ENCODE measurements around the gene DBN1.
A peak's percentile ranks its signal among the peaks of the same experiment; 100 is the strongest.

DBN1 gene

DNA sequence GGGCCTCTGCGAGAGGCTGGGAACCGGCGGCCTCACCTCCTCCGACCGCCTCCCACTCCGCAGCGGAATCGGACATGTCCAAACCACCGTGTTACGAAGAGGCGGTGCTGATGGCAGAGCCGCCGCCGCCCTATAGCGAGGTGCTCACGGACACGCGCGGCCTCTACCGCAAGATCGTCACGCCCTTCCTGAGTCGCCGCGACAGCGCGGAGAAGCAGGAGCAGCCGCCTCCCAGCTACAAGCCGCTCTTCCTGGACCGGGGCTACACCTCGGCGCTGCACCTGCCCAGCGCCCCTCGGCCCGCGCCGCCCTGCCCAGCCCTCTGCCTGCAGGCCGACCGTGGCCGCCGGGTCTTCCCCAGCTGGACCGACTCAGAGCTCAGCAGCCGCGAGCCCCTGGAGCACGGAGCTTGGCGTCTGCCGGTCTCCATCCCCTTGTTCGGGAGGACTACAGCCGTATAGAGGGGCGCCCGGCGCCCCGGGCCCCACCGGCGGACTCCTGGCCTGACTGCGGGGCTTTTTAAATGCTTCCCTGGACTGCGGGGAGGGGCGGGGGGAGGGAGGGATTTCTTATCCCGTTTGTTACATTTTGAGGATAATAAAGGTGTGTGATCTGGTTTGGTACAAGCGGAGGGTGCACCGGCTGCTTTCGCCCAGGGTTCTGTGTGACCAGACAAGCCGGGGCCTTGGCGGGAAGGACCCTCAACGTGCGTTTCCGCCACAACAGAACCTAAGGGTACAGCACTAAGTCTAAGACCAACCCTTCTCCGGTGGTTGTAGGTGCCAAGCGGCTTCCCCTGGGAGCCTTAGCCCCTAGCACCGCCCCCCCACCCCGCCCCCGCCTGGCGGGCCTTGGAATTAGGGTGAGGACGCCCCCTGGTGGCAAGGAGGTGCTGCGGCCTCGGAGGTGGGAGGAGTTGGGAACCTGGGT, 17.5 kb downstream of the DBN1 start:
- DNase-seq, result peak; percentile 82 to 89 (median 89)

DNA sequence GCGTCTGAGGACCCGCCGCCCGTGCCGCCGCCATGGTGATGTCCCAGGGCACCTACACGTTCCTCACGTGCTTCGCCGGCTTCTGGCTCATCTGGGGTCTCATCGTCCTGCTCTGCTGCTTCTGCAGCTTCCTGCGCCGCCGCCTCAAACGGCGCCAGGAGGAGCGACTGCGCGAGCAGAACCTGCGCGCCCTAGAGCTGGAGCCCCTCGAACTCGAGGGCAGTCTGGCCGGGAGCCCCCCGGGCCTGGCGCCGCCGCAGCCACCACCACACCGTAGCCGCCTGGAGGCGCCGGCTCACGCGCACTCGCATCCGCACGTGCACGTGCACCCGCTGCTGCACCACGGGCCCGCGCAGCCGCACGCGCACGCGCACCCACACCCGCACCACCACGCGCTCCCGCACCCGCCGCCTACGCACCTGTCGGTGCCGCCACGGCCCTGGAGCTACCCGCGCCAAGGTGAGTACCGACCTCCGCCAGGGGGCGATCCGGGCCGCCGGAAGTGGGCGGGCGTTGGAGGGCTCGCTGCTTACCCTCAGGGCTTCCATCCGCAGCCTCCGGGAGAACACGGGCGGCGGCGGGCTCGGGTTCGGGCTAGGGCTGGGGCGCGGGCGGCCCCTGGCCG, 18.3 kb downstream of the DBN1 start:
- peak; percentile 85 to 89 (median 85) for DNase-seq

DNA sequence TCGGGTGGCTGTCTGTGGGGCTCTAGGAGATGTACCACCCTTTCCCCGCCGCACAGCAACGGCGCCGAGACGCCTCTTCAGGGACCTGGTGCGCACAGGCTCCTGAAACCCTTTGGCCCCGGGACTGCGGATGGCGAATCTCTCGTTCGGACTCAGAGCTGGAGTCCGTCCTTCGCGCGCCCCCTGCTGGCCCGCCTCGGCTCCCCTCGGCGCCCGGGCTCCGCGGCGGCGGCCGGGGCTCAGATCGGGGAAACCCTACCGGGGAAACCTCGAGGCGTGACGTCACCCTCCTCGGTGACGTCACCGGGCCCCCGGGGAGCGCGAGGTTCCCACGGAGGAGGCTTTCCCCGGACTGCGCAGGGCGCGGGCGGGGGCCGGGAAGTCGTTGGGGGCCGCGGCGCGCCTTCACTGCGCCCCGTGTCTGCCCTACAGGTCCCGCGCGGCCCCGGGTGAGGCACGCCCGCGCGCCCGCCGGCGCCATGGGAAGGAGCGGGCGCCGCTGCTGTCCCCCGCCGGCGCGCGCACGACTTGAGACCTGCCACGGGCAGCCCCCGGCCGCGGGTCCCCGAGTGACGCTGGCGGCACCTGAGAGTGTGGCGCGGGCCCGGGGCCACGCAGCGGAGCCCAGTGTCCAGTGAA, 18.9 kb downstream of the DBN1 start:
- DNase-seq, result peak; percentile 84 to 90 (median 87)

DNA sequence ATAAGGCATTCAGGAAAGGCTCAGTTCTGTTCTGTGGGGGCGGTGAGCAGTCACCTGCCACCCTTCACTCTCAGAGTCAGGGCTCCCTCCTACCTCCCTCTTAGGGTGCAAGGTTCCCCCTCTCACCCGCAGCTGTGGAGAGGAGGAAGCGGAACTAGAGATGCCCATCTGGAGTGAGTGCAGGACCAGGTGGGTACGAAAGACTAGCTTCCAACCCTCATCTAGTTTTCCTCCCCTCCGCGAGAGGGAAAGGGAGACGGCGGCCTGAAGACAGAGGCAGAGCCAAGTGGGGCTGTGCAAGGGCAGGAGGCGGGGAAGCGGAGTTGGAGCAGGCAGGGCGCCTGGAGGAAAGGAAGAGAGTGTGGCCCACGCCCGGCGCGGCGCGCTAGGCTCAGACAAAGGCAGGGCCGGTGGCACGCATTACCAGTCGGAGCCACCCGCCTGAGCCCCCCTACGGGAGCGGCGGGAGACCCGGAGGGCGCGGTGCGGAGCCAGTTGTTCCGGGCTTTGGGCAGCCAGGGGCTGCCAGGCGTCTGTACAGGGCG, 19.5 kb downstream of the DBN1 start:
- DNase-seq, result peak; percentile 54 to 80 (median 77)

DNA sequence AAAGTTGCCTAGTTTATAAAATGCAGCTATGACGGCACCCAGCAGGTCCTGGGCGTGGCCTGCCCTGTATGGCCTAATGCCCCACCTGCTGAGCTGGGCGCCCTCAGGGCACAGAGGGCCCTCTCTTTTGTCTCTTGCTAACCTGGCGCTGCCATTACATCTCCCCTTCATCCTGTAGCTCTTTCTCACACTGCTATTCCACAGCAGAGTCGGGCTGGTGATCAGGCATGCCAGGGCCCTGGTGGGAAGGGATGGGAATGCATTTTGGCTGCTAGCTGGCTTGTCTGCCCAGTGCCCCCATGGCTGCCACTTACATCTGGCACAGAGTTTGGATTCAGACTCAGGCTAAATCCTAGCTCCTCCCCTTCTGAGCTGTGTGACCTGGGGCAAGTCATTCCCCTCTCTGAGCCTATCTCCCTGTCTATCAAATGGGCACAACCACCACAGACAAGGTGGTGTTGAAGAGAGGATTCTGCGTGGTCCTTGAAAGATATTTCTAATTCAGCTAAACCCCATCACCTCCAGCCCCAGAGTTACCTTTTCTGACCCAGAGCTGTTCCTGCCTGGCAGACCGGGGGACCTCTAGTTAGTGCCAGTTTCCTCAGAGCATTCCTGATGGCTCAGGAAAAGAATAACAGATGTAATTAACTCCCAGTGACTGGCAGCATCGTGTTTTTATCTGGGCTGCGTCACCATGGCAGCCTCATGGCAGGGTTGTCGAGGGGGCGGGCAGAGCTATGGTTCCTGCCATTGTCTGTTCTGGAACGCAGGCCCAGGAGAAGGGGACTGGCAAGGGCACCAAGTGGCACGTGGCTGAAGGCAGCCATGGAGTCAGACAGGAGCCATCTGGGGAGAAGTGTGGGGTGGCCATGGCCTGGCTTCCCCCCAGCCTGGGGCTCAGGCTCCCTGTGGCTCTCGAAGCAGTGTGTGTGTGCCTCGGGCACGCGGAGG, 20.5 kb downstream of the DBN1 start:
- peak in 2 of 3 experiments; percentile 29 to 71 for DNase-seq

DNA sequence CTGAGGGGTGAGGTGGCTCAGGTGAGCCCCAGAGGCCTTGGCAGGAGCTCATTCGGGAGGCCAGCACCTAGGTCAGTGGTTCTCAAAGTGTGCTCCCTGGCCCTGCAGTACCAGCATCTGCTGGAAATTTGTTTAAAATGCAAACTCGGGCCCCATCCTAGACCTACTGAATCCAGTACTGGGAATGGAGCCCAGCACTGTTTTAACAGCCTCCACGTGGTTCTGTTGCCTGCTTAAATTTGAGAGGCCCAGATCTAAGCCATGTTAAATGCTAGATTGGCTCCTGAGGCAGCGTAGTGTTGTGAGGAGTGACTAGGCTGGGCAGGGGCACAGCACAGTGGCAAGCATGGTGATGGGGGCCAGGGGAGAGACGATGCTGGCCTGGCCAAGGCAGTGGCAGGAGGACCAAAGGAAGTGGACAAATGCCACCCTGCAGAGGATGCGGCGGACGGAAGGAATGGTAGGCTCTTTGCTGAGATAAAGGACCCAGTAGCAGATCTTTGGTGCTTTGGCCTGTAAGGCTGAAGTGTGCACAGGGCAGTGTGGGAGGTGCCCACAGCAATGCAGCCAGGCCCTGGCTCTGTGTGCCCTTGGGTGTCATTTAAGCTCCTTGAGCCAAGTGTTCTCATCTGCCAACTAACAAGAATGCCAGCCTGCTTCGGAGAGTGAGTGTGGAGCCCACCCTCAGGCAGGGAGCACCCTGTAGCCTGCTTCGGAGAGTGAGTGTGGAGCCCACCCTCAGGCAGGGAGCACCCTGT, 22.6 kb downstream of the DBN1 start:
- no peak for DNase-seq

DNA sequence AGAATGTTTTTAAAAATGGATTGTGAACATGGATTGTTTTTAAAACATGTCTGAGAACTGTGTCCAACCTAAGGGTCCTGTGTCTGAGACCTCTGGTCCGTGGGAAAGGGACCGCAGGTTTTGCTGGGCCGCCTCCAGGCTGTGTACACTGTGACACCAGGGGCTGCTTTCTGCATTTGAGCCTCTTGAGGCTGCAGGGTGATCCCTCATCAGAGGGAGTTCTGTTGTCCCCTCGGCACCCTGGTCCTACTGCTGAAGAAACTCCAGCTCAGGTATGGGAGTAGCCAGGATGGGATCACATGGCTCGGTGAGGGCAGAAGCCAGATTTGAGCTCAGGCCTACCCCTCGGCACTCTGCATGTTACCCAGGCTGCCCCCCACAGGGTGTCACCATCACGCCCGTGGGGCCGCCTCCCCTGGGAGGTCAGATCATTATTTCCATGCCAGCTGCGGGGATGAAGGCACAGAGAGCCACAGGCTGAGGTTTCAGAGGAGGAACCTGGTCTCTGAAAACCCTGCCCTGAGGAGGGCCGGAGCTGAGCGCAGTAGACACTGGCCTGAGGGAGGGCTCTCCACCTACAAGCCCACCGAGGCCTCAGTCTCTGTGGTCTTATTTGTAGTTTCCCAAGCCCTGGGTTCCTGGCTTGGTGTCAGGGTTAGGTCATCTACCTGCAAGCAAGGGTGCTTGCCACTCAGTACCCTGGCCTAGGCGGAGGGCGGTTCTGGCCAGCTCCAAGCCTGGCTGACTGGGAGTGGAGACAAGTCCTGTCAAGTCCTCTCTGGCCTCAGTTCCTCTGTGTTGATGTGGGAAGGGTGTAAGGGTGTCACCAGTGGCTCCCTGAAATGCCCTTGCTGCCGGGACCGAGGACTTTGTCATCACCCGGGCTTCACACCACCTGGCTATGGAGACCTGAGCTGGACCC, 24.0 kb downstream of the DBN1 start:
- DNase-seq, result no peak

DNA sequence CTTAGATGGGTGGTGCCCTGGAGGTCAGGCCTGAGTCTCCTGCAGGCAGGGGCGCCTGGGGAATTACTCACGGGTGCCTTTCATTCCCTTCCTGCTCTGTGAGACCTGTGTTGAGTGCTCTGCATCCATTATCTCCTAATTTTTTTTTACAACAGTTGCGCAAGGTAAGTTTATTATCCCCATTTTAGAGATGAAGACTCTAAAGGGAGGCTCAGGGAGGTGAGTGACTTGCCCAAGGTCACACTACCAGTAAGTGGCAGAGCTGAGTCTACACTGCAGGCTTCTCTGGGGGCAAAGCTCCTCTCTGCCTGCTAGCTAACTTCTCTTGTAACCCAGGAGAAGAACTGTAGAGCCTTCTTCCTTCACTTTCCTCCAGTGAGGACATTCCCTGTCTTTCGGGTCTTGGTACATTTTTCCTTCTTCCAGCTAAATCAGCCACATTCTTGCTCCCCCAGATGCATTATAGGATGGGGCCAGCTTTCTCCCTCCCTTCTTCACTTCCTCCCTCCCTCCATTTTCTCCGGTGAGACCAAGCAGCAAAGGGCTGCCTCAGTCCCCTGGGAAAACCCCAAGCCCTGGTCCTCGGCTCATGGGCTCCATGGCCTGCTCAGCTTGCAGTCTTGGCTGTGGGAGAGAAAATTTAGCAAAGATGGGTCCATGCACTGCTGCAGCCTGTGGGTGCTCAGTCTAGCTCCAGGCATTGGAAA, 25.0 kb downstream of the DBN1 start:
- no peak for DNase-seq

DNA sequence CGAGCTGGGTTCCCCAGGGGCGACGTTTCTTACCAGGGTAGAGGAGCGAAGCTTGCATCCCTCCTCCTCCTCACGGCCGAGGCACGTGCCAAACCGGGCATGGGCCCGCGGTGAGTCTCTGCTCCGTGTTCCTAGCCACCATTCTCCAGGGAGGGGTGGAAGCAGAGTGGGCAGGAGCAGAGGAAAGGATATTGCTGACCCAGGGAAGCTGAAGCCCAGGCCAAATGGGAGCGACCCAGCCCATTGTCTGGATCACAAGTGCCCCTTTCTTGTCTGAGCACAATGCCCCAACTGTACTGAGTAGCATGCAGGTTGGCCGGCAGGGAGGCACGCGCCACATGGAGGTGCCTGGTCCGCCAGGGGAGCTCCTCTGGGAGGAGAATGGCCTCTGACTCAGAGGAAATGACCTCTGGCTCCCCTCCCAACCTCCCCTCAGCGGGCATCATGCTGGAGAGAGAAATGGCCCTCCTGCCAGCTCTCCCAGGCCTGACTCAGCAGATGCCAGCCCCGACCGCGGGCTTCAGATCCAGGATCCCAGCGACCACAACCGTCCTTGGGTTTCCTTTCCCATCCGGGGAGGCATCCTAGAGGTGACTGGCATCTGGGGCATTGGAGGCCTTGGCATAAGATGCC, 25.7 kb downstream of the DBN1 start:
- peak in 2 of 3 experiments; percentile 58 to 66 for DNase-seq

DNA sequence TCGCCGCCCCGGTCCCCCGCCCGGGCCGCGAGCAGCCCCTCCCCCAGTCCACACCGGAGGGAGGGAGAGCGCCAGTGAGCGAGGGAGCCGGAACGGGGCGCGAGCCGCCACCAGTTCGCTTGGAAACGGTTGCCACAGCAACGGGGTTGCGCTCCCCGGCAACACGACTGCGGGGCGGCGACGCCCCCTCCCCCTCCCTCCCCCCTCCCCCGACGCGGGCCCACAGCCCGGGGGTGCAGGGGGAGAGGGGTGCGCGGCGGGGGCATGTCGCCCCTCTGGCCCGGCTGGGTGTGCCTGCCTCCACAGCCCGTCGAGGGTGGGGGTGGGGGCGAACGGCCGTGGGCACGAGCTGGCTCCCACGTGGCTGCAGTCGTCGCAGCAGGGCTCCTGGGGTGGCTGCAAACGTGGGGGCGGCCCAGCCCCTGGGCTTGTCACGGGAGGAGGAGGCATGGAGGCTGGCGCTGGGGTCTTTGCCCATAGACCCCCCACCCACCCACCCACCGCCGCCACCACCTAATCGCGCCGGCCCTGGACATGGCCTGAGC, 26.3 kb downstream of the DBN1 start:
- peak; percentile 62 to 82 (median 81) for DNase-seq

DNA sequence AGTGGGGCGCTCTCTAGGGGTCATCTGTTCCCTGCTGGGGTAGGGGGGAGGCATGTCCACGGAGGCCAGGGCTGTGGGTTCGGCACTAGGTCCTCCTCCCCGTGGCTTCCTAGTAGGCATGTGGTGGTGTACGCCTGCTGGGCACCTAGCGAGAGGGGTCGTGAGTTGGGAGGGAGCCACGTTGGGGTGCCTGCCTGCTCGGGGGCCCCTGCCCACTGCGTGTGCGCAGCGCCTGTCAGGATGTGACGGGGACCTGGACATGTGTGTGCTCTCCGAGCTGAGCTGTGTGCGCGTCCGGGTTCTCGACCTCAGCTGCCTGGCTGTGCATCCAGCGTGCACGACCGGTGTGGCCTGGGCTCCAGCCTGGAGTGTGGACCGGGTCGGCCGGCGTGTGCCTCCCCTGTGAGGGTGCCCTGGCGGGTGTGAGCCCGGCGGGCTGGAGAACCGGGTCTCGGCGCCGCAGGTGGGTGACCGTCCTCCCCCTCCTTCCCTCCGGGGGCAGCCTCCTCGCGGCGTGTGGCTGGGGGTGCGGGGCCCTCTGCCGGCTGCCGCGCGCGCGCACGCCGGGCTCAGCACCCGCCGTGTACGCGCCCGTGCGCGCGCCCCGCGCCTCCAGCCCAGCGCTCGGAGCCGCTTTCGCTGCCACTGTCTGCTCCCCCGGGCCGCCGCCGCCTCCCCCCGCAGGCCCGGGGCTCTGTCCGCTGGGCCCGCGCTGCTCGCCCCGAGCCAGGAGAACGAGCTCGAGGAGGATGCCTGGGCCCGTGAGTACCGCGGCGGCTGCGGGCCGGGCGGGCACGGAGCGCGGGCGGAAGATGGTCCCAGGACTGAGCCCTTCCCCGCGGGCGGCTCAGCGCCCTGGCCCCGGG, 27.0 kb downstream of the DBN1 start, which contains the start of gene PRR7:
PRR7 (plus strand) TSS at position 615 of the 866 bp plus-strand sequence. CDS start 8,254 bp downstream, outside the sequence.
- DNase-seq, result peak; percentile 59 to 81 (median 73)

DNA sequence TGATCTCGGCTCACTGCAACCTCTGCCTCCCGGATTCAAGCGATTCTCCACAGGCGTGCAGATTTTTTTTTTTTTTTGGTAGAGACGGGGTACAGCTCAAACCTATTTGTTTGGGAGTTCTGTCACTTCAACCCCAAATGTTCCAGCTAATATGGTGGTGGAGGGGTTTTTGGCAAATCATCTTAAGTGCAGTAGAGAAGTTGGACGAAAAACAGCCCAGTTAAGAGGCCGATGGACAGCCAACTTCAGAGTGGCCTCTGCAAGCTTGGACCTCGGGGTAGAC, 27.6 kb downstream of the DBN1 start:
- DNase-seq, result no peak

DNA sequence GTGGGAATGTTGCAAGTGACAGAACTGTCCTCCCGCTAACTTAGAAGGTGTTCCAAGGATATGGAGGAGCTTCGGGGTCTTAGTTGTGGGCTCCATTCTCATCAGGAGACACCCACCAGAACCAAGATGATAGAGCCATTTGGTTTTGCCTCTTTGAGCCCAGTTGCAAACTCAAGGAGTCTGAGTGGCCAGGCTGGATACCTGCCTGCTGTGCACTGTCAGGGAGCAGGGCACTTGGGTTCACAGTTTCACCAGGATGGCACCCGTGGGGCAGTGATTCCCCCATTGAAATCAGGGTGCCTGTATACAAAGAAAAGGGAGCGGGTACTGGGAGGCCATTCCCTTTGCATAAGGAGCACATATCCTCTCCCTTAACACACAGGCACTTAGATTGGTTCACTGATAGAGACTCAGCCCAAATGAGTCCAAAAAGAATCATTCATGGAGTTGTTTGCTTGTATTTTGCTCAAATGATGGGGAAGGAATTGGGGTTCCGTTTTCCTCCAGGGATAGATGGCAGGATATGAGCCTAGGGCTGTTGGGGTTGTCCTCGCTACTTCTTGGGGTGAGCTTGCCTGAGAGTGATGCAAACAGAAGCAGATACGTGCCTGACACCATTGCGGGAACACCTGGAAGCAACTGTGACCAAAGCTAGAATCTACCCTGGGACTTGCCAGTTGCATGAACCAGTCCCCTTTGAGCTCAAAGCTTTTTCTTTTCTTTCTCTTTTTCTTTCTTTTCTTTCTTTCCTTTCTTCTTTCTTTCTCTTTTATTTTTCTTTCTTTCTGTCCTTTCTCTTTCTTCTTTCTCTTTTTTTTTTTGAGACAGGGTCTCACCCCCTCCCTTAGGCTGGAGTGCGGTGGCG, 28.1 kb downstream of the DBN1 start:
- DNase-seq, result no peak

DNA sequence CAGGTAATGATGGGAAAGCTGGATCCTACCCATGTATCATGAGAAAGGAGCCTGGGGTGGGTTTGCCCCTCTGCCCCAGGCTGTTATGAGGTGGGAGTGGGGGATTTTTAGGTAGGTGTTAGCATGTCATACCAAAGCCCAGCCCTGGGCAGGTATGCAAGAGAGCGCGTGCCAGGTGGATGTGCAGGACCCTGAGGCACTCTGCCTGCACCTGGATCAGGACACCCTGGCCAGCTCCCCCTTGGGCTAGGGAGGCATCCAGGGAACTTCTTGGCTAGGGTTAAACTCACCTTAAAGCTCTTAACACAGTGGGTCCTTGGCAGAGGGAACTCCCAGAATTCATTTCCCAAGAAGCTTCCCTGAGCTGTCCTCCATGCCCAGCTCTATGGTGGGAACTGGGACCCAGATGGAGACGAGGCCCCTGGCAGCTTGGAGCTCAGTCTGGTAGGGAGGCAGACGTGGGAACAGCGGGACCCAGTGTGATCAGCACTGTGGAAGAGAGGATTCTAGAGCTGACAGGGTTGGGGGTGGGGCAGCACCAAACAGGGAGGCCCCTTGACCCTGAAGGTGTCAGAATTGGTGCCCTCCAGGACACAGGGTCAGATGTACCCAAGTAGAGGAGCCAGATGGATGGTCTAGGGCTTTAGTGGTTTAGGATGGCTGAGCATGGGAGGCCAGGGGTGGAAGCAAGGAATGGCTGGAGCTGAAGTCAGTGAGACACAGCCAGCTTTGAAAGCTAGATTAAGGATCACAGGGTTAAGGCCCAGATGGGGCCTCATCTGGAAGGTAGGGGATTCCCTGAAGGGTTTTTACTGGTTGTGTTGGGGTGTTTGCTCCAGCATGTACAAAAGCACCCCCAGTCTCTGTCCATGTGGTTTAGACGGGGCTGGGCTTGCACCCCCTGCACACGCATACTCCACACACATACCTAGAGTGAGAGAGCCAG, 29.1 kb downstream of the DBN1 start:
- DNase-seq, result no peak

DNA sequence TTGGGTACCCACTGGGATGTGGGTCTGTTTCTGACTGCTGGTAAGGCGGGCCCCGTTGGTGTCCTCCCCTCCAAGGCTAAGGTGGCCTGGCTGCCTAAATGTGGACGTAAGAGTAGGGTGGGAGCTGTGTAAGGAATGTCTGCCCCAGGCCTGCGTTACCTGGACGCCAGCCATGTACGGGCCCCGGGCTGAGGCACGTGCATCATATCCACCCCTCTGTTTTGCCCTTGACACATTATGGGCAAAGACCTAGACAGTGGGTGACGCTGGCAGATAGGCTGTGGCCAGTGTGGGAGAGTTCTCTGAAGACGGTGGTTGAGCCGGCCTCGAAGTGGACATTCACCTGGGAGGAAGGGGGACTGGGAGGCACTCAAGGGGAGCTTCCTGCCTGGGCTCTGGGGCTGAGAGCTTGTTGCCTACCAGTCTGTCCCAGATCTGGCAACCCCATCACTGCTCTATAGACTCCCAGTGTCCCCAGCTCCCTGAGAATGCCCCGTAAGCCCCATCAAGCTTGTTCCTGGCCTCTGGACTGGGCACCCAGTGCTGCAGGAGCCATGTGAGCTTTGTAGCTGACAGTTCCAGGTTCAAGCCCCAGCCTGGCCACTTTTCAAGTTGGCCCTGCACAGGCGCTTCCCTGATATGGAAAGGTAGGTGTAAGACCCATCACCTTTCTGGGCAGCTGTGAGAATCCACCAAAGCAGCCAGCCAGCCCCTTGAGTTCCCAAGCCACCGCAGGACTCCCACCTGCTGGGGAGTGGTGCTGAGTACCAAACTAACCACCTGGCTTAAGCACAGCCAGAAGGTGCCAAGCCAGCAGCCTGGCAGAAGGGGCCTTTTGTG, 30.1 kb downstream of the DBN1 start:
- DNase-seq, result no peak

Data from NCI-H1417 (cell line).